KMS-11 (cell line): ENCODE measurements around the gene CHRNB1.

Source experiments
- H2AFZ ChIP-seq: fragments of 200-600 bp; sonication (generic); 2 replicates; pipeline ENCODE4 v1.6.1; 2016; ENCODE audit warnings: antibody characterized with exemption, mixed run types, low read depth
- H3K27ac ChIP-seq: fragments of 200-600 bp; sonication (generic); 2 replicates; pipeline ENCODE4 v1.6.1; 2016; ENCODE audit warnings: mild to moderate bottlenecking, mixed run types
- H3K27me3 ChIP-seq: fragments of 200-600 bp; sonication (generic); 2 replicates; pipeline ENCODE4 v1.6.1; 2017; ENCODE audit warnings: mild to moderate bottlenecking, low read depth, mixed run types, moderate library complexity; ENCODE audit not compliant: insufficient read depth
- H3K36me3 ChIP-seq: fragments of 200-600 bp; sonication (generic); 2 replicates; pipeline ENCODE4 v1.6.1; 2017; ENCODE audit warnings: mild to moderate bottlenecking, mixed run types; ENCODE audit not compliant: insufficient read depth
- H3K4me1 ChIP-seq: fragments of 200-600 bp; sonication (generic); 2 replicates; pipeline ENCODE4 v1.6.1; 2016; ENCODE audit warnings: mild to moderate bottlenecking, low read depth, mixed run types; ENCODE audit not compliant: poor library complexity, severe bottlenecking
- H3K4me2 ChIP-seq: fragments of 200-600 bp; sonication (generic); 2 replicates; pipeline ENCODE4 v1.7.0; 2016; ENCODE audit warnings: mild to moderate bottlenecking, mixed run types
- H3K4me3 ChIP-seq: fragments of 200-600 bp; sonication (generic); IDR thresholded peaks from 2 replicates; pipeline ENCODE4 v1.6.1; 2017; ENCODE audit warnings: low read depth, low read length, mixed read lengths; ENCODE audit not compliant: insufficient read depth
- H3K79me2 ChIP-seq: fragments of 200-600 bp; sonication (generic); 2 replicates; pipeline ENCODE4 v1.6.1; 2016; ENCODE audit warnings: low read depth, mixed run types; ENCODE audit not compliant: insufficient read depth
- H3K9ac ChIP-seq: fragments of 200-600 bp; sonication (generic); 2 replicates; pipeline ENCODE4 v1.6.1; 2016; ENCODE audit warnings: mild to moderate bottlenecking, mixed run types
- H4K20me1 ChIP-seq: fragments of 200-600 bp; sonication (generic); 2 replicates; pipeline ENCODE4 v1.6.1; 2016; ENCODE audit warnings: mild to moderate bottlenecking, mixed run types; ENCODE audit not compliant: insufficient read depth
- TF ChIP-seq, protein P1 (sequence below): fragments of 200-600 bp; sonication (generic); conservative IDR thresholded peaks from 2 replicates; pipeline ENCODE4 v1.6.1; 2017; ENCODE audit warnings: low read depth, mild to moderate bottlenecking, antibody characterized with exemption, low read length, moderate library complexity, mixed read lengths

CHRNB1 gene

DNA sequence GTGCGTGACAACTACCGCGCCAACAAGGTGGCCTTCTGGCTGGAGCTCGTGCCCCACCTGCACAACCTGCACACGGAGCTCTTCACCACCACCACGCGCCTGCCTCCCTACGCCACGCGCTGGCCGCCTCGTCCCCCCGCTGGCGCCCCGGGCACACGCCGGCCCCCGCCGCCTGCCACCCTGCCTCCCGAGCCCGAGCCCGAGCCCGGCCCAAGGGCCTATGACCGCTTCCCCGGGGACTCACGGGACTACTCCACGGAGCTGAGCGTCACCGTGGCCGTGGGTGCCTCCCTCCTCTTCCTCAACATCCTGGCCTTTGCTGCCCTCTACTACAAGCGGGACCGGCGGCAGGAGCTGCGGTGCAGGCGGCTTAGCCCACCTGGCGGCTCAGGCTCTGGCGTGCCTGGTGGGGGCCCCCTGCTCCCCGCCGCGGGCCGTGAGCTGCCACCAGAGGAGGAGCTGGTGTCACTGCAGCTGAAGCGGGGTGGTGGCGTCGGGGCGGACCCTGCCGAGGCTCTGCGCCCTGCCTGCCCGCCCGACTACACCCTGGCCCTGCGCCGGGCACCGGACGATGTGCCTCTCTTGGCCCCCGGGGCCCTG is 27.7 kb upstream of the CHRNB1 start:
- Histone ChIP-seq H3K27me3 (no peaks in the 10 kb centered on the region), H3K9ac (no peak overlapping the region), H3K36me3 (no peaks in the 10 kb centered on the region), H3K4me2 (no peak overlapping the region), H4K20me1 (no peaks in the 10 kb centered on the region), H3K4me3 (no peak overlapping the region), H3K79me2 (no peaks in the 10 kb centered on the region), H2AFZ (no peak overlapping the region), H3K27ac (no peak overlapping the region), H3K4me1 (no peaks in the 10 kb centered on the region)
- TF ChIP-seq, protein P1, sequence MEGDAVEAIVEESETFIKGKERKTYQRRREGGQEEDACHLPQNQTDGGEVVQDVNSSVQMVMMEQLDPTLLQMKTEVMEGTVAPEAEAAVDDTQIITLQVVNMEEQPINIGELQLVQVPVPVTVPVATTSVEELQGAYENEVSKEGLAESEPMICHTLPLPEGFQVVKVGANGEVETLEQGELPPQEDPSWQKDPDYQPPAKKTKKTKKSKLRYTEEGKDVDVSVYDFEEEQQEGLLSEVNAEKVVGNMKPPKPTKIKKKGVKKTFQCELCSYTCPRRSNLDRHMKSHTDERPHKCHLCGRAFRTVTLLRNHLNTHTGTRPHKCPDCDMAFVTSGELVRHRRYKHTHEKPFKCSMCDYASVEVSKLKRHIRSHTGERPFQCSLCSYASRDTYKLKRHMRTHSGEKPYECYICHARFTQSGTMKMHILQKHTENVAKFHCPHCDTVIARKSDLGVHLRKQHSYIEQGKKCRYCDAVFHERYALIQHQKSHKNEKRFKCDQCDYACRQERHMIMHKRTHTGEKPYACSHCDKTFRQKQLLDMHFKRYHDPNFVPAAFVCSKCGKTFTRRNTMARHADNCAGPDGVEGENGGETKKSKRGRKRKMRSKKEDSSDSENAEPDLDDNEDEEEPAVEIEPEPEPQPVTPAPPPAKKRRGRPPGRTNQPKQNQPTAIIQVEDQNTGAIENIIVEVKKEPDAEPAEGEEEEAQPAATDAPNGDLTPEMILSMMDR = no peak

DNA sequence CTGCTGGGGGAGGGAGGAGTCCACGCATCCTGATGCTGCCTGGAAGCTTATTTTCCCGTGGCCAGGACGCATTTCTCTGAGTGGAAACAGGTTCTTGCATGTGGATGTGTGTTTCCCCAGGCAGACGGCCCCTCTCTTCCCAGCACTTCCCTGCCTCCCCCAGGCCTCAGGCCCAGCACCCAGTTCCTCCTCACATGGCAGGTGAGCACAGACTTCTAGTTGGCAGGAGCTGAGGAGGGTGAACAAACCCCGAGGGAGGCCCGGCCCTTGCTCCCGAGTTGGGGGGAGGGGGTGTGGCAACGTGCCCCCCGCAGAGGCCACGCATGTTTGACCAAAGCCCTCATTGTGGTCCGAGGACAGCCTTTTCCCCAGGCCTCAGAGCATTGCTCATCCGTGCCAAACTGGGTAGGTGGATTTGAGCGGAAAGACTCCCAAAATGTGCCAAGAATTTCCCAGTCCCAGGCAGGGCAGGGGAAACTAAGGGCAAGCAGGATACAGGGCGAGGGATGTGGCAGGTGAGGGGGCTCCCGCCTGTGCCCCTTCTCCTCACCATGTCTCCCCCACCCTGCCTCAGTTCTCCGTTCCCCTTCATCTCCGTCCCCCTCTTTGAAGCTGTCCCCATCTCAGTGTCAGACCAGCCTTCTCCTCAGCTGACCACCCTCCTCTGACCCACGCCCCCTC is 26.2 kb upstream of the CHRNB1 start:
- no peak overlapping the region for H3K9ac ChIP-seq
- H3K4me3 ChIP-seq = no peak overlapping the region
- no peak overlapping the region for H3K4me2 ChIP-seq
- no peaks in the 10 kb centered on the region for H3K79me2 ChIP-seq
- H3K4me1 ChIP-seq = no peaks in the 10 kb centered on the region
- no peaks in the 10 kb centered on the region for H4K20me1 ChIP-seq
- no peak overlapping the region for H3K27ac ChIP-seq
- H3K36me3 ChIP-seq = no peaks in the 10 kb centered on the region
- TF ChIP-seq, protein P1 = no peak
- H2AFZ ChIP-seq = no peak overlapping the region
- H3K27me3 ChIP-seq = no peaks in the 10 kb centered on the region

DNA sequence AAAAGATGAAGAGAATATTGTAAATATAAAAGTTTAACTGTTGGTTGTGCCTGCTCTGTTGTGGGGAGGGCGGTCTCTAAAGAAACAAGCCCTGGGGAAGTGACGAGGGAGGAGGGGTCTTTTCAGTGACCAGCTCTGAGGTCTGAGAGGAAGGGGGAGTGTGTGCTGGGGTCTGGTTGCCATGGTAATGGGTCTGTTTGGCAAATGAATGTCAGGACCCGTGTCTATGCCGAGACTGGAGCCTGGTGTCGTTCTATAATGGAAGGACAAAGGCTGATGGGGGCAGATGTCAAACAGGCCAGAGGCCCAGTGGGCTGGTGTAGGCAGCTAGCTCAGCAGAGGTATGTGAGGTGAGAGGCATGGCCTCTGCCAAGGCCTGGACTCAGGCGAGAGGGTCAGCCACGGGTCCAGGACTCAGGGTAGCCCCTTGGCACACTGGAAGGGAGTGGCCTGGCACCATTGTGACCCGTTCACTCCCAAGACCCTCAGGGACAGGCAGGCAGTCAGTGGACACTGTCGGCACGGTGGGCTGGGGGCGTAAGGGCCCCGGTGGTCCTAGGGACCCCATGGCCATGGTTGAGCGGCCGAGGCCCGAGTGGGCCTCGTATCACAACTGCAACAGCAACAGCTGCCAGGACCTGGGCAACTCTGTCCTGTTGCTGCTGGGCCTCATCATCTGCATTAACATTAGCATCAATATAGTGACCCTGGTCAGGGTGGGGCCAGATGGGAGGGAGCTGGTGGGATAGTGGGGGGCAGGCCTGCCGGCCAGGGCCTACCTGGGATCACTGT is 24.8 kb upstream of the CHRNB1 start, which contains the start of gene SPEM1:
Gene SPEM1 (plus strand): TSS at position 506 of the 792 bp plus-strand sequence. CDS start 61 bp downstream, at position 567.
- H3K4me1 ChIP-seq = no peaks in the 10 kb centered on the region
- H2AFZ ChIP-seq = no peak within 1 kb of the TSS
- H4K20me1 ChIP-seq = no peaks in the 10 kb centered on the region
- no peaks in the 10 kb centered on the region for H3K36me3 ChIP-seq
- no peak within 1 kb of the TSS for H3K4me3 ChIP-seq
- no peak within 1 kb of the TSS for H3K27ac ChIP-seq
- H3K9ac ChIP-seq = no peak within 1 kb of the TSS
- H3K27me3 ChIP-seq = no peaks in the 10 kb centered on the region
- no peak within 1 kb of the TSS for H3K4me2 ChIP-seq
- TF ChIP-seq, protein P1 = no peak
- no peaks in the 10 kb centered on the region for H3K79me2 ChIP-seq

DNA sequence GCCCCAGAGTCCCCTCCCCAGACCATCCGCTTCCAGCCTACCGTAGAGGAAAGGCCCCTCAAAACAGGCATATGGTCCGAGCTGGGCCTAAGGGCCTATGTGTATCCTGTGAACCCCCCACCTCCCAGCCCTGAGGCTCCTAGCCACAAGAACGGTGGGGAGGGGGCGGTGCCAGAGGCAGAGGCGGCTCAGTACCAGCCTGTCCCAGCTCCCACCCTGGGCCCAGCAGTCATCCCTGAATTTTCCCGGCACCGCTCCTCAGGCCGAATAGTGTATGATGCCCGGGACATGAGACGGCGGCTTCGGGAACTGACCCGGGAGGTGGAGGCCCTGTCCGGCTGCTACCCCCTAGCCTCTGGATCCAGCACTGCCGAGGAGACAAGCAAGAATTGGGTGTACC is 23.7 kb upstream of the CHRNB1 start:
- Histone ChIP-seq H4K20me1 (no peaks in the 10 kb centered on the region), H3K4me1 (no peaks in the 10 kb centered on the region), H3K79me2 (no peaks in the 10 kb centered on the region), H3K27ac (no peak overlapping the region), H2AFZ (no peak overlapping the region), H3K36me3 (no peaks in the 10 kb centered on the region), H3K27me3 (no peaks in the 10 kb centered on the region), H3K9ac (no peak overlapping the region), H3K4me2 (no peak overlapping the region), H3K4me3 (no peak overlapping the region)
- TF ChIP-seq, protein P1 = no peak
